Hematopoietic multipotent progenitor cell treated with erythropoietin and hydrocortisone succinate and interleukin-3 and kit ligand, for 8 days (in vitro differentiated cells): ENCODE results near the gene RNF180.
"Not testable (repeated sequence)": the region's sequence is repeated elsewhere in the genome, so short reads cannot be mapped to it uniquely, and the experiment has no call there.

Experiments used
- DNase-seq: peaks from one replicate; pipeline ENCODE4 v3.0.0-alpha.2; 2015

Gene RNF180

GRCh38 chr5:64398735-64399134 is 233.1 kb downstream of the RNF180 start:
- not testable (repeated sequence) for DNase-seq

- not testable (repeated sequence) for DNase-seq
Observed at GRCh38 chr5:64407103-64407825, 241.6 kb downstream of the RNF180 start.

- no peak for DNase-seq
Observed at GRCh38 chr5:64417390-64417789, 251.7 kb downstream of the RNF180 start.

- DNase-seq, result no peak
Observed at GRCh38 chr5:64418013-64418412, 252.4 kb downstream of the RNF180 start.
